Kidney (tissue), 14 donors: ENCODE measurements around the gene DENND2A. TPM values are rescaled to one million over a fixed set of nuclear protein-coding genes. Genes with fewer than 3 reads are reported as not detected.

Experiments
- DNase-seq, 5 donors: peaks; one replicate each; pipeline ENCODE4 v3.0.0-alpha.2; 2013 to 2020
- FAIRE-seq: peaks from 2 replicates; lab custom pipeline; 2012; peaks lifted over from hg19 to GRCh38; lab: Jason Lieb, UNC
- H3K27ac ChIP-seq, 2 donors: one replicate each; pipeline ENCODE4 v1.7.0; 2013; ENCODE audit warnings: low read depth in 2 of 2, low read length in 2 of 2, inconsistent platforms in 1 of 2
- H3K27me3 ChIP-seq: one replicate; pipeline ENCODE4 v1.7.1; 2013; ENCODE audit warnings: low read length, inconsistent platforms; ENCODE audit not compliant: control insufficient read depth, insufficient read depth
- H3K36me3 ChIP-seq, 3 donors: one replicate each; pipeline versions ENCODE4 v1.7.0 to v1.7.1; 2013; ENCODE audit warnings: low read length in 3 of 3, control low read depth in 1 of 3, inconsistent platforms in 1 of 3; ENCODE audit not compliant: insufficient read depth in 3 of 3, control insufficient read depth in 2 of 3
- H3K4me1 ChIP-seq, 3 donors: one replicate each; pipeline versions ENCODE4 v1.7.0 to v1.7.1; 2013; ENCODE audit warnings: low read length in 3 of 3, inconsistent platforms in 1 of 3, low read depth in 1 of 3; ENCODE audit not compliant: control insufficient read depth in 2 of 3, insufficient read depth in 2 of 3
- H3K4me3 ChIP-seq, 3 donors: one replicate each; pipeline versions ENCODE4 v1.7.0 to v1.8.1; 2013; ENCODE audit warnings: low read length in 3 of 3, control low read depth in 1 of 3, inconsistent platforms in 1 of 3
- H3K9ac ChIP-seq, 3 donors: one replicate each; pipeline versions ENCODE4 v1.7.0 to v1.7.1; 2013; ENCODE audit warnings: low read length in 3 of 3, control low read depth in 1 of 3, inconsistent platforms in 1 of 3
- H3K9me3 ChIP-seq, 3 donors: one replicate each; pipeline versions ENCODE4 v1.7.0 to v1.7.1; 2013; ENCODE audit warnings: low read length in 3 of 3, control low read depth in 1 of 3, inconsistent platforms in 1 of 3; ENCODE audit not compliant: control insufficient read depth in 2 of 3, insufficient read depth in 1 of 3
- intact Hi-C: fragments of 100-400 bp; cut with DNase I; formaldehyde crosslinking; loops from one replicate; pipeline ENCODE4 v1.11.1; 2022
- polyA plus RNA-seq: library from polyadenylated mRNA; stranded (reverse); fragments of 350-450 nt; fragmentation: Illumina TruSeq; extraction: RNeasy Lipid Tissue Mini Kit (QIAGEN cat#74804); gene quantifications from one replicate; pipeline ENCODE4 v1.2.3, GENCODE V29; 2014; ENCODE audit warnings: low read depth, low replicate concordance; ENCODE audit not compliant: insufficient read depth
- total RNA-seq: library from RNA; stranded (reverse); fragmentation: NEBNext Ultra II Directional; extraction: Animal tissue kit (Norgen Biotek cat#: 25700); gene quantifications from one replicate; pipeline ENCODE4 v1.2.1, GENCODE V29; 2021
- TF ChIP-seq, protein P1 (sequence below): IDR thresholded peaks from 3 replicates; pipeline ENCODE4 v1.5.1; 2012; ENCODE audit warnings: mild to moderate bottlenecking, moderate library complexity, borderline replicate concordance; ENCODE audit not compliant: insufficient read depth; ENCODE audit errors: extremely low read depth
- donor health status: control.
- donor health status: control.
- donor health status: control.
- donor health status: control.
- donor health status: control.
- donor health status: DM: yes; HTN: yes; CAD: no.
- donor health status: Normal renal cell carcinoma (clear cell type).

The DENND2A gene
- total and polyA plus RNA-seq, 2 donors from 2014 or later = 6.5 to 18.0 TPM

DNA sequence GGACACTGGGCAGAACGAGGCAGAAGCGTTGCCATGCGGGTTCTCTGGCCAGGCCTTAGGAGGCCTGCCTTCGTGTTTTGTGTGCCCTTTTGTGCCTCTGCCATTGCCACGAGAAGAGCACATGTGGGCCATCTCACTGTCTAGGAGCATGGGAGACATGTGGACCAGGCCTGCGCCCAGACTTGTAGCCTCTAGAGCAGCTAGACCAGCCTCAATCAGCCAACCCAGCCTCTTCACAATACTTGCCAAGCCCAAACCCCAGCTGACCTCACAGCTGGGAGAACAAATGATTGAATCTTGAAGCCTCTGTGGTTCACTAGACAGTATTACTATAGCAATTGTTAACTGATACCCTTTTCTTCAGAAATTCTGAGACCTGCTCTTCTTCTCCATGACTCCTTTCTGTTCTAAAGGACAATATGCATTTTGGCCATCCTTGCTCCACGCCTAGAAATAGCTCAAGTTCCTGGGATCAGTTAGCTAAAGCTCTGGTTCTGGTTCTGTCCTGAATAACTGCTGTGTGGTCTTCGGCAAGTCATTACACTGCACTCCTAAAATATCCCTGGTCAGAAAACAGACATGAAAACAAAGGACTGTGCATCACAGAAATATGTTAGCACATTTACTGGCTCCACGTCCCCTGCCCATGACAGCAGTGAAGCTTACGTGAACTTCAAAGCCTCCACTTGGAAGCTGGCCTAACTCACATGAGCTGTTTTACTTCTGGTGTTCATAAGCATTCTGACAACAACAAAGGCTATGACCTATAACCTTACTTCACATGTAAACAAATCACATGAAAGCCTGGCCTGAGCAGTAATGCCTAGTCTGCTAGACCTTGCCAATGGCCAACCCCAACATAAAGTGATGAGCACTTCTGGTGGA lies 89.0 kb downstream of the DENND2A start:
- DNase-seq = peak in 1 of 5 donors; percentile 42
- Histone ChIP-seq H3K27me3 (no peaks in the 10 kb centered on the region), H3K27ac (no peak overlapping the region), H3K9me3 (no peaks in the 10 kb centered on the region), H3K4me3 (no peak overlapping the region), H3K36me3 (no peaks in the 10 kb centered on the region), H3K9ac (no peak overlapping the region), H3K4me1 (no peaks in the 10 kb centered on the region)
- TF ChIP-seq, protein P1, sequence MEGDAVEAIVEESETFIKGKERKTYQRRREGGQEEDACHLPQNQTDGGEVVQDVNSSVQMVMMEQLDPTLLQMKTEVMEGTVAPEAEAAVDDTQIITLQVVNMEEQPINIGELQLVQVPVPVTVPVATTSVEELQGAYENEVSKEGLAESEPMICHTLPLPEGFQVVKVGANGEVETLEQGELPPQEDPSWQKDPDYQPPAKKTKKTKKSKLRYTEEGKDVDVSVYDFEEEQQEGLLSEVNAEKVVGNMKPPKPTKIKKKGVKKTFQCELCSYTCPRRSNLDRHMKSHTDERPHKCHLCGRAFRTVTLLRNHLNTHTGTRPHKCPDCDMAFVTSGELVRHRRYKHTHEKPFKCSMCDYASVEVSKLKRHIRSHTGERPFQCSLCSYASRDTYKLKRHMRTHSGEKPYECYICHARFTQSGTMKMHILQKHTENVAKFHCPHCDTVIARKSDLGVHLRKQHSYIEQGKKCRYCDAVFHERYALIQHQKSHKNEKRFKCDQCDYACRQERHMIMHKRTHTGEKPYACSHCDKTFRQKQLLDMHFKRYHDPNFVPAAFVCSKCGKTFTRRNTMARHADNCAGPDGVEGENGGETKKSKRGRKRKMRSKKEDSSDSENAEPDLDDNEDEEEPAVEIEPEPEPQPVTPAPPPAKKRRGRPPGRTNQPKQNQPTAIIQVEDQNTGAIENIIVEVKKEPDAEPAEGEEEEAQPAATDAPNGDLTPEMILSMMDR = no peak
- FAIRE-seq = no peak
- intact Hi-C loops = no loop called here

DNA sequence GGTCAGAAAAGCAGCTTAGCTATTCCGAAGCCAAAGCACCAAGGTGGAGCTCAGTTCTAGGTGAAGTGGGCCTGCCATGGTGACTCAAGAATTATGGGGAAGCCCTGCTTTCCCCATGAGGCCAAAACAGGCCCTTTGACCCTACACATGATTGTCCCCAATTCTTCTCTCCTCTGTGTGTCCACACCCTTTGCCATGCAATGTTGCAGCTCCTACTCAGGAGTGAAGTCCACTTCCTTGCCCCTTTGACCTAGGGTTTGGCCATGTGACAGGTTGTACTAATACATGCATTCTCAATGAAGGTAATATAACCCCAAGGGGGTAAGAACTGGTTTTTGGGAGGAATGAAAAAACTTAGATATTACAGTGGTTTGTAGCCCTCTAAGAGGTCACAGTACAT lies 93.7 kb downstream of the DENND2A start:
- H3K4me1 ChIP-seq = peaks cover 0 to 2% (median 0%) of the 10 kb centered on the region in 3 donors
- H3K36me3 ChIP-seq = no peaks in the 10 kb centered on the region
- no peak overlapping the region for H3K27ac ChIP-seq
- no peak for DNase-seq
- no peaks in the 10 kb centered on the region for H3K27me3 ChIP-seq
- no peak overlapping the region for H3K4me3 ChIP-seq
- intact Hi-C loops = no loop called here
- H3K9me3 ChIP-seq = no peaks in the 10 kb centered on the region
- H3K9ac ChIP-seq = no peak overlapping the region
- TF ChIP-seq, protein P1 = no peak
- FAIRE-seq = no peak

DNA sequence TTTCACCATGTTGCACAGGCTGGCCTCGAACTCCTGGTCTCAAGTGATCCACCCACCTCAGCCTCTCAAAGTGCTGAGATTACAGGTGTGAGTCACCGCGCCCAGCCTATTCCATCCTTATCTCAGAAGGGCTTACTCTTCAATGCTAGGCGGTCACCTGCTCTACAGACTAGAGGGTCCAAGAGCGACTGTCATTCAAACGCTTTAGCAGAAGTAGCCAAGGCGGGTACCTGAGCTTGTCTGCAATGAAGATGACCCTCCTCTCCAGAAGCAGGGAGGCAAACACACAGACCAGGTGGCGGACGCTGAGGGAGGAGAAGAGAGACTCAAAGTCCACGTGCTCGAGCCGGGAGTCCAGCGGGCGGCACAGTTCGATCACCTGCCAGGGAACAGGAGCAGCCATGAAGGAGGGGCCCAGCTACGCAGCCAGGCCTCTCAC lies 96.2 kb downstream of the DENND2A start:
- TF ChIP-seq, protein P1 = no peak
- Histone ChIP-seq H3K36me3 (no peaks in the 10 kb centered on the region), H3K27ac (no peak overlapping the region), H3K27me3 (no peaks in the 10 kb centered on the region), H3K9ac (no peak overlapping the region), H3K4me3 (no peak overlapping the region), H3K4me1 (peaks cover 0 to 5% (median 0%) of the 10 kb centered on the region in 3 donors), H3K9me3 (no peaks in the 10 kb centered on the region)
- intact Hi-C loops = no loop called here
- DNase-seq = peak in 1 of 5 donors; percentile 63
- no peak for FAIRE-seq
